ENCODE results near the gene ASCL2.

ASCL2 gene

GRCh38 chr11:2224254-2224653 is 46.1 kb downstream of the ASCL2 start:
- DNase-seq (ENCODE audit: low read depth) = no peak

- DNase-seq (ENCODE audit: low read depth) = no peak
Measured at GRCh38 chr11:2223153-2223794, 47.1 kb downstream of the ASCL2 start.

GRCh38 chr11:2222451-2222850 is 47.9 kb downstream of the ASCL2 start:
- DNase-seq (ENCODE audit: low read depth) = no peak

- DNase-seq (ENCODE audit: low read depth) = no peak
Measured at GRCh38 chr11:2221591-2221990, 48.8 kb downstream of the ASCL2 start.

- DNase-seq (ENCODE audit: low read depth) = no peak
Measured at GRCh38 chr11:2221024-2221423, 49.4 kb downstream of the ASCL2 start.

GRCh38 chr11:2220173-2220771 is 50.1 kb downstream of the ASCL2 start:
- no peak for DNase-seq (ENCODE audit: low read depth)

GRCh38 chr11:2219318-2220017 is 50.9 kb downstream of the ASCL2 start:
- DNase-seq (ENCODE audit: low read depth) = no peak

Data from stimulated activated CD8-positive, alpha-beta memory T cell treated with anti-CD3 and anti-CD28 coated beads, Interleukin-15, amount 100 ng/mL, for 1 hour (primary cell).